DOHH2 (cell line): ENCODE results near the gene ST6GALNAC5.

Source experiments
- EZH2phosphoT487 ChIP-seq: fragments of 200-600 bp; sonication (generic); IDR thresholded peaks from 2 replicates; pipeline ENCODE4 v1.6.1; 2017; ENCODE audit warnings: borderline replicate concordance, mild to moderate bottlenecking, antibody characterized with exemption, low read length, moderate library complexity, mixed read lengths
- TF ChIP-seq, protein P1 (sequence below): fragments of 200-600 bp; sonication (generic); IDR thresholded peaks from one replicate; pipeline ENCODE4 v1.5.1; 2014; ENCODE audit warnings: antibody characterized with exemption, mild to moderate bottlenecking, low read depth, low read length; ENCODE audit not compliant: poor library complexity, severe bottlenecking

DNA sequence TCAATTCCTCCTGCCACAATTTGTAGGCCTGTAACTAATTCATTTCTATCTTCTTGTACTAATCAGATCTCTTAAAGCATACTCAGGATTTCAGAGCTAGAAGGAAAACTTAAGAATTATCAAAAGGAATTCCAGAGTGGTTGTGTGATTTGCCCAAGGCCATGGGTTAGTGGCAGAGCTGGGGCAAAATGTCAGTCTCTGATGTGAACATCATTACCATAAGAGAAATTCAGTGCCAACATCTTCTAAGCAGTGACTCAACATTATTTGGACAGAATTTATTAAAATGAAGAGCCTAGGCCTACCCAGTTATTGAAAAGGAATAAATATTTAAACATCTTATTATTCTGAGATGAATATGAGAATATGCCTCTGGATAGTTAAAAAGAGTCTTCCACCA lies 14.5 kb downstream of the ST6GALNAC5 start:
- TF ChIP-seq, protein P1, sequence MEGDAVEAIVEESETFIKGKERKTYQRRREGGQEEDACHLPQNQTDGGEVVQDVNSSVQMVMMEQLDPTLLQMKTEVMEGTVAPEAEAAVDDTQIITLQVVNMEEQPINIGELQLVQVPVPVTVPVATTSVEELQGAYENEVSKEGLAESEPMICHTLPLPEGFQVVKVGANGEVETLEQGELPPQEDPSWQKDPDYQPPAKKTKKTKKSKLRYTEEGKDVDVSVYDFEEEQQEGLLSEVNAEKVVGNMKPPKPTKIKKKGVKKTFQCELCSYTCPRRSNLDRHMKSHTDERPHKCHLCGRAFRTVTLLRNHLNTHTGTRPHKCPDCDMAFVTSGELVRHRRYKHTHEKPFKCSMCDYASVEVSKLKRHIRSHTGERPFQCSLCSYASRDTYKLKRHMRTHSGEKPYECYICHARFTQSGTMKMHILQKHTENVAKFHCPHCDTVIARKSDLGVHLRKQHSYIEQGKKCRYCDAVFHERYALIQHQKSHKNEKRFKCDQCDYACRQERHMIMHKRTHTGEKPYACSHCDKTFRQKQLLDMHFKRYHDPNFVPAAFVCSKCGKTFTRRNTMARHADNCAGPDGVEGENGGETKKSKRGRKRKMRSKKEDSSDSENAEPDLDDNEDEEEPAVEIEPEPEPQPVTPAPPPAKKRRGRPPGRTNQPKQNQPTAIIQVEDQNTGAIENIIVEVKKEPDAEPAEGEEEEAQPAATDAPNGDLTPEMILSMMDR, result no peak
- no peak for TF ChIP-seq EZH2phosphoT487
